ENCODE measurements around the gene TCTN2.

- TF ChIP-seq SUZ12 (IDR thresholded peaks at IDR 0.05; ENCODE audit: extremely low read depth, insufficient read depth, insufficient read length) (no peak), ZNF274 (IDR thresholded peaks at IDR 0.05; ENCODE audit: low read depth, low read length) (no peak)
Measured at GRCh38 chr12:123726244-123726643, 55.3 kb downstream of the TCTN2 start.
